NT2/D1 (cell line): Measurements from ENCODE around the gene FN1.

Experiments
- SUZ12 ChIP-seq: IDR thresholded peaks from 2 replicates; pipeline ENCODE4 v1.6.1; 2011; ENCODE audit not compliant: insufficient read length, insufficient read depth; ENCODE audit errors: extremely low read depth
- YY1 ChIP-seq: IDR thresholded peaks from 2 replicates; pipeline ENCODE4 v1.6.1; 2011; ENCODE audit not compliant: insufficient read length, insufficient read depth
- ZNF274 ChIP-seq: IDR thresholded peaks from 2 replicates; pipeline ENCODE4 v1.6.1; 2011; ENCODE audit warnings: mild to moderate bottlenecking, low read depth, low read length

DNA sequence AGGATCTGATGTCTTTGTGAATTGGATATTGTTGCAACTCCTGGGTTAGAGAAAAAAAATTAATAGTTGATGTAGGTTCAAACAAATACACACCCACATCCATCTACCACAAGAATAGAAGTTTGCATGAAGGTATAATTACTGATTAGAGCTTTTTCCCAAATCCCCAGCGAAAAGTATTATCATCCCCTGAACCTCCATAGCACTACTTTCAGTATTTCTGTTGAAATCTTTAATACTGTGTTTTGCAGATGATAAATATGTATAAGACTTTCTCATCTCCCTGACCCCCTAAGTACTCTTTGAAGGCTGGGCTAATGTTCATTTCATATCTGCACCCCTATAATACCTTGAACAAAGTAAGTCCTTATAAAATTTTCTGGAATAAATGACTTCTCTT lies 6.4 kb downstream of the FN1 start:
- TF ChIP-seq YY1, result no peak
- TF ChIP-seq SUZ12, result no peak
- TF ChIP-seq ZNF274, result no peak
